Lower lobe of right lung (tissue), 2 donors: Measurements from ENCODE around the gene MAPK9. TPM values are rescaled to one million over a fixed set of nuclear protein-coding genes. Genes with fewer than 3 reads are reported as not detected.
A peak's percentile ranks its signal among the peaks of the same experiment; 100 is the strongest.

ENCODE experiments used
- ATAC-seq, 2 donors: fragments of 200-7000 bp; cut with Tn5 transposase; one replicate each; pipeline ENCODE4 v1.9.1; 2020 to 2022; ENCODE audit warnings: mild to moderate bottlenecking in 2 of 2, moderate library complexity in 2 of 2
- DNase-seq: peaks from one replicate; pipeline ENCODE4 v3.0.0-alpha.2; 2020
- H3K27ac ChIP-seq: fragments of 200-600 bp; one replicate; pipeline ENCODE4 v1.8.0; 2022
- H3K27me3 ChIP-seq: fragments of 200-600 bp; one replicate; pipeline ENCODE4 v1.8.0; 2022; ENCODE audit warnings: low read depth
- H3K36me3 ChIP-seq: fragments of 200-600 bp; one replicate; pipeline ENCODE4 v1.8.0; 2022; ENCODE audit warnings: mild to moderate bottlenecking
- H3K4me1 ChIP-seq: fragments of 200-600 bp; one replicate; pipeline ENCODE4 v1.8.0; 2022
- H3K4me3 ChIP-seq: fragments of 200-600 bp; one replicate; pipeline ENCODE4 v1.8.0; 2022; ENCODE audit warnings: mild to moderate bottlenecking
- H3K9me3 ChIP-seq: fragments of 200-600 bp; one replicate; pipeline ENCODE4 v1.8.0; 2022
- intact Hi-C: fragments of 100-400 bp; cut with DNase I; formaldehyde crosslinking; loops from one replicate; pipeline ENCODE4 v1.11.0; 2022
- long read RNA-seq: library from polyadenylated mRNA; unstranded; transcript quantifications from one replicate; pipeline ENCODE4 v2.0.0, GENCODE V29; 2021
- total RNA-seq: library from RNA; stranded (reverse); fragmentation: NEBNext Ultra II Directional; extraction: Animal tissue kit (Norgen Biotek cat#: 25700); gene quantifications from one replicate; pipeline ENCODE4 v1.2.1, GENCODE V29; 2021
- TF ChIP-seq, protein P1 (sequence below): fragments of 200-600 bp; IDR thresholded peaks from one replicate; pipeline ENCODE4 v1.8.0; 2022; ENCODE audit warnings: antibody characterized with exemption, mild to moderate bottlenecking
- donor health status: DM: no; HTN: yes; CAD: no; lungs with severe emphysema.

Gene MAPK9
- total RNA-seq: 43.1 TPM
- long read RNA-seq, full-length matches to known transcripts: 43 of 74 reads
- long read RNA-seq, partial matches to known transcripts: 7 of 74 reads
- long read RNA-seq, other reads (novel, unspliced or antisense): 24 of 74 reads

GRCh38 chr5:180291943-180292831, at the start of gene MAPK9:
TSS of gene MAPK9 (minus strand) at chr5:180292083. CDS start at chr5:180280561, 11,522 bp downstream.
- Histone ChIP-seq H3K36me3 (no peaks in the 10 kb centered on the region), H3K4me3 (peak within 1 kb of the TSS; percentile 98), H3K27ac (peak within 1 kb of the TSS; percentile 95), H3K9me3 (no peaks in the 10 kb centered on the region), H3K27me3 (no peaks in the 10 kb centered on the region), H3K4me1 (peaks cover 25% of the 10 kb centered on the region)
- DNase-seq (peak; percentile 89), ATAC-seq (peak; percentile 91)
- TF ChIP-seq, protein P1, sequence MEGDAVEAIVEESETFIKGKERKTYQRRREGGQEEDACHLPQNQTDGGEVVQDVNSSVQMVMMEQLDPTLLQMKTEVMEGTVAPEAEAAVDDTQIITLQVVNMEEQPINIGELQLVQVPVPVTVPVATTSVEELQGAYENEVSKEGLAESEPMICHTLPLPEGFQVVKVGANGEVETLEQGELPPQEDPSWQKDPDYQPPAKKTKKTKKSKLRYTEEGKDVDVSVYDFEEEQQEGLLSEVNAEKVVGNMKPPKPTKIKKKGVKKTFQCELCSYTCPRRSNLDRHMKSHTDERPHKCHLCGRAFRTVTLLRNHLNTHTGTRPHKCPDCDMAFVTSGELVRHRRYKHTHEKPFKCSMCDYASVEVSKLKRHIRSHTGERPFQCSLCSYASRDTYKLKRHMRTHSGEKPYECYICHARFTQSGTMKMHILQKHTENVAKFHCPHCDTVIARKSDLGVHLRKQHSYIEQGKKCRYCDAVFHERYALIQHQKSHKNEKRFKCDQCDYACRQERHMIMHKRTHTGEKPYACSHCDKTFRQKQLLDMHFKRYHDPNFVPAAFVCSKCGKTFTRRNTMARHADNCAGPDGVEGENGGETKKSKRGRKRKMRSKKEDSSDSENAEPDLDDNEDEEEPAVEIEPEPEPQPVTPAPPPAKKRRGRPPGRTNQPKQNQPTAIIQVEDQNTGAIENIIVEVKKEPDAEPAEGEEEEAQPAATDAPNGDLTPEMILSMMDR: no peak
- intact Hi-C loops: no loop called here

DNA sequence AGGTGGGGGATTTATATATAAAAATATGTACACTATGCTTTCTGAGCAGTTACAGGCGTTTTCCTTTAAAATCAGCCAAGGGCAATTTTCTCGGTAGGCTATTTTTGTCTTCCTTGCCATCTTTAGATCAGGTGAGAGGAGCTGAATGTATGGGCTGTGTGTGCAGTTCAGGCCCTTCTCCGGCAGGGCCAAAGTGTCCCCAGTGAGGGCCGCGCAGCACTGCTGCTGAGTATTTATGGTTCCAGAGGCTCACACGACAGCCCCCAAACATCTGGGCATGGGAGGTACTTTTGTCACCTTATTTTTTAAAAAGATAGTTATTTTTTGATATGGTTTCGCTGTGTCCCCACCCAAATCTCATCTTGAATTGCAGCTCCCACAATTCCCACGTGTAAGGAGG, 49.7 kb upstream of the MAPK9 start:
- no peak overlapping the region for H3K27ac ChIP-seq
- H3K9me3 ChIP-seq: no peaks in the 10 kb centered on the region
- H3K27me3 ChIP-seq: no peaks in the 10 kb centered on the region
- H3K4me1 ChIP-seq: peaks cover 10% of the 10 kb centered on the region
- DNase-seq: no peak
- TF ChIP-seq, protein P1: no peak
- intact Hi-C loops: no loop called here
- H3K4me3 ChIP-seq: no peak overlapping the region
- H3K36me3 ChIP-seq: peaks cover 2% of the 10 kb centered on the region
- no peak for ATAC-seq

- no peaks in the 10 kb centered on the region for H3K9me3 ChIP-seq
- no peak for ATAC-seq
- intact Hi-C loops: no loop called here
- no peak overlapping the region for H3K27ac ChIP-seq
- no peak for DNase-seq
- H3K36me3 ChIP-seq: peaks cover 9% of the 10 kb centered on the region
- no peaks in the 10 kb centered on the region for H3K27me3 ChIP-seq
- peaks cover 10% of the 10 kb centered on the region for H3K4me1 ChIP-seq
- no peak overlapping the region for H3K4me3 ChIP-seq
- TF ChIP-seq, protein P1: no peak
Observed at GRCh38 chr5:180340856-180341255, 49.0 kb upstream of the MAPK9 start.

- Histone ChIP-seq H3K27ac (no peak overlapping the region), H3K4me3 (no peak overlapping the region), H3K27me3 (no peaks in the 10 kb centered on the region), H3K4me1 (peaks cover 10% of the 10 kb centered on the region), H3K36me3 (peaks cover 18% of the 10 kb centered on the region), H3K9me3 (no peaks in the 10 kb centered on the region)
- DNase-seq (peak; percentile 25), ATAC-seq (no peak)
- TF ChIP-seq, protein P1: no peak
- intact Hi-C loops: no loop called here
Observed at GRCh38 chr5:180339583-180340183, 47.8 kb upstream of the MAPK9 start.

DNA sequence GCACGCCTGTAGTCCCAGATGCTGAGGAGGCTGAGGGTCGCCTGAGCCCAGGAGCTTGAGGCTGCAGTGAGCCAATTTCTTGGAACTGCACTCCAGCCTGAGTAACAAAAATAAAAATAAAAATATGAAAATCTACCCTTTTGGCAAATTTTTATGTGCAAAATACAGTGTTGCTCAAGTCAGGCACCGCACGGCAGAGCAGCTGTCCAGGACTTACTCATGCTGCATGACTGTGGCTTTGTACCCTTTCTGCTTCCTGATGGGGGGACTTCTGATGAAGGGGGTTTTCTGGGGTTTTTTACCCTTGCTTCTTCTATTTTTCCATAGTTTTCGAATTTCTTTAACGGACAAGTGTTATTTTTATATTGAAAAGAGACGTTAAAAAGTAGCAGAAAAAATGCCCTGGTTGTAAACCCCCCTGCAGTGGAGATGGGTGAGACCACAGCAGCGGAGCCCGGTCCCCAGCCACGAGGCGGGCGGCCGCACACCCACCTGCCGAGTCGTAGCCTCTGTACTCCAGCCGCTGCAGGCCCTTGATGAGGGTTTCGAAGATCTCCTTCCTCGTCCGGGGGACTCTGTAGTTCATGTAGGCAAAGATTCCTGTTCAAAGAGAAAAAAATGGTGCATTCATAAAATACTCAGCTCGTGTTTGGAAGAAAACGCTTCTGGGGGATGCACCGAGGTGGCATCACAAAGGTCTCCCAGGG, 46.3 kb upstream of the MAPK9 start:
- Histone ChIP-seq H3K27me3 (no peaks in the 10 kb centered on the region), H3K27ac (no peak overlapping the region), H3K9me3 (no peaks in the 10 kb centered on the region), H3K4me3 (no peak overlapping the region), H3K4me1 (no peaks in the 10 kb centered on the region), H3K36me3 (peaks cover 30% of the 10 kb centered on the region)
- DNase-seq (peak; percentile 13), ATAC-seq (no peak)
- TF ChIP-seq, protein P1: no peak
- intact Hi-C loops: no loop called here
